Sigmoid colon (tissue), 7 donors: ENCODE measurements around the gene CXCL5. TPM values are rescaled to one million over a fixed set of nuclear protein-coding genes. Genes with fewer than 3 reads are reported as not detected.

Source experiments
- DNase-seq: peaks from one replicate; pipeline ENCODE4 v3.0.0-alpha.2; 2019
- H3K27ac ChIP-seq, 4 donors: fragments of 200-600 bp; sonication (generic); one replicate each; pipeline ENCODE4 v1.5.1; 2016 to 2019; ENCODE audit warnings: mild to moderate bottlenecking in 1 of 4
- H3K27me3 ChIP-seq, 3 donors: fragments of 200-600 bp; sonication (generic); one replicate each; pipeline ENCODE4 v1.5.1; 2019; ENCODE audit warnings: mild to moderate bottlenecking in 1 of 3
- H3K36me3 ChIP-seq, 4 donors: fragments of 200-600 bp; sonication (generic); one replicate each; pipeline ENCODE4 v1.5.1; 2016 to 2019
- H3K4me1 ChIP-seq, 4 donors: fragments of 200-600 bp; sonication (generic); one replicate each; pipeline ENCODE4 v1.5.1; 2017 to 2019
- H3K4me3 ChIP-seq, 4 donors: fragments of 200-600 bp; sonication (generic); one replicate each; pipeline ENCODE4 v1.5.1; 2017 to 2019; ENCODE audit warnings: mild to moderate bottlenecking in 2 of 4, moderate library complexity in 1 of 4
- H3K9me3 ChIP-seq, 4 donors: fragments of 200-600 bp in 3 of 4; sonication (generic) in 3 of 4; one replicate each; pipeline versions ENCODE4 v1.5.1 to v1.6.1; 2013 to 2019
- CTCF ChIP-seq, 4 experiments: fragments of 450-650 bp in 3 of 4; fragments of 200-600 bp in 1 of 4; IDR thresholded peaks; one replicate each; pipeline ENCODE4 v1.5.1; 2016 to 2019; ENCODE audit warnings: antibody characterized with exemption in 4 of 4, mild to moderate bottlenecking in 3 of 4, moderate library complexity in 2 of 4
- EP300 ChIP-seq, 4 donors: sonication (generic); formaldehyde crosslinking; IDR thresholded peaks; one replicate each; pipeline ENCODE4 v1.6.1; 2017; ENCODE audit warnings: antibody characterized with exemption in 4 of 4
- POLR2A ChIP-seq, 2 donors: fragments of 450-650 bp; IDR thresholded peaks; one replicate each; pipeline ENCODE4 v1.6.1; 2016; ENCODE audit warnings: antibody characterized with exemption in 2 of 2, mild to moderate bottlenecking in 2 of 2, moderate library complexity in 2 of 2
- POLR2AphosphoS5 ChIP-seq, 4 donors: sonication (generic); formaldehyde crosslinking; IDR thresholded peaks; one replicate each; pipeline ENCODE4 v1.6.1; 2017; ENCODE audit warnings: antibody characterized with exemption in 4 of 4
- WGBS, 2 donors: extraction: QIAGEN DNeasy Blood & Tissue Kit; methylation state at CpG; one replicate each; pipeline ENCODE4 v1.1.7; 2013; 5-methylcytosine and 5-hydroxymethylcytosine counted together
- intact Hi-C: fragments of 100-400 bp; cut with DNase I; formaldehyde crosslinking; loops from one replicate; pipeline ENCODE4 v1.15.1; 2023
- polyA plus RNA-seq, 3 donors: library from polyadenylated mRNA; stranded (reverse); fragments of 200-250 nt; gene quantifications; one replicate each; pipeline ENCODE4 v1.2.3, GENCODE V29; 2013
- total RNA-seq, 4 donors: library from RNA; depleted of rRNA; stranded (reverse); fragments of >200 nt; gene quantifications; one replicate each; pipeline ENCODE4 v1.1.0, GENCODE V29; 2016
- donor health status: healthy with polysubstance abuse.
- donor health status: Bipolar disorder and iron deficiency.
- donor health status: healthy.

Gene CXCL5
- total and polyA plus RNA-seq, 7 donors = 0.83 to 0.92 TPM; not detected in 5

GRCh38 chr4:74038086-74038424 lies 39.6 kb upstream of the CXCL5 start:
- Histone ChIP-seq H3K9me3 (no peaks in the 10 kb centered on the region), H3K4me3 (peak overlapping the region; percentile 59 to 73 (median 64)), H3K27me3 (no peaks in the 10 kb centered on the region), H3K4me1 (peaks cover 0 to 14% (median 7%) of the 10 kb centered on the region in 4 donors), H3K36me3 (no peaks in the 10 kb centered on the region), H3K27ac (peak overlapping the region in 3 of 4 donors; percentile 61 to 71 (median 71))
- DNase-seq = no peak
- intact Hi-C loops = loop anchor here (10.0 kb wide), 1 partner anchor 173 kb away; the partner anchor contains the start of gene CXCL1
- 2 to 3% methylated on average over 17 of the region's 17 CpGs for WGBS, 2 donors
- TF ChIP-seq EP300 (IDR thresholded peaks at IDR 0.05) (no peak), POLR2A (IDR thresholded peaks at IDR 0.05) (no peak), CTCF (IDR thresholded peaks at IDR 0.05) (no peak), POLR2AphosphoS5 (IDR thresholded peaks at IDR 0.05) (no peak)

DNA sequence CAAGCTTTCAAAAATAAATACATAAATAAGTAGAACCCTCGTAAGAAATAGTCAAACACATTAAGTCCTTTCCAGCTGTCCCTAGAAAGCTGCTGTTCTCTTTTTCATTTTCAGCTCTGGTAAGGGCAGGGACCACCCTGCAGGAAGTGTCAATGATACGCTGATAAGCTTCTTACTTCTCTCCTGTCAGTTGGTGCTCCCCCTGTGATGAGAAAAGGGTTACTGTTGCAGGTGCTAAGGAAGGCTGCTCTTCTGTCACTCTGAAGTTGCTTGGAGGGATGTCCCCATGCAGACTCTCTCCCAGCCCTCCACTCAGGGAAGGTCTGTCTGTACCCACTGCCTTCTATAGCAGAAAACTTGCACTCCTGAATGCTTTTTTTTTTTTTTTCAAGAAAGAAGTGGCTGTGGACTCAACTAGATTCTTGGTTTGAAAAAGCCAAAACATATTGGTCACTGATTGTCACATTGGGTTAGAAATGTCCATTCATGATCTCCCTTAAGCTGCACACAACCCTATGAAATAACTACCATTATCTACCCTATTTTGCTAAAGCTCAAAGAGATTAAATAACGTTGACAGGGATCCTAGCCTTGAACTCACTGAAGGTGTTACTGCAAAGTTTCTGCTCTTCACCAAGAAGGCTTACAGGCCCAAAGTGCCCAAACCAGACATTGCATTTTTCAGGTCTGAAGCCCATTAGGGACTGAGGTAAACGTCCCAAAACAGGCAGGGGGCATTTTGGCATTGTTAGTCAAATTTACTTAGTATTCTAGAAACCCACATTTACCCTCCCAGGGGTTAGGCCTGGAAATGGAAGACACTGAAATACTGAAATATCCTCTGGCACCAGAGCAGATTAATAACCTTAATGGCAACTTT lies 38.8 kb upstream of the CXCL5 start:
- no peaks in the 10 kb centered on the region for H3K9me3 ChIP-seq
- H3K27ac ChIP-seq = no peak overlapping the region
- H3K27me3 ChIP-seq = no peaks in the 10 kb centered on the region
- TF ChIP-seq POLR2AphosphoS5 (IDR thresholded peaks at IDR 0.05) (no peak), CTCF (IDR thresholded peaks at IDR 0.05) (no peak), EP300 (IDR thresholded peaks at IDR 0.05) (no peak), POLR2A (IDR thresholded peaks at IDR 0.05) (no peak)
- intact Hi-C loops = loop anchor here (10.0 kb wide), 1 partner anchor 173 kb away; the partner anchor contains the start of gene CXCL1
- 24 to 34% methylated on average over 4 of the region's 4 CpGs for WGBS, 2 donors
- no peaks in the 10 kb centered on the region for H3K36me3 ChIP-seq
- peak overlapping the region in 3 of 4 donors; percentile 59 to 73 (median 65) for H3K4me3 ChIP-seq
- DNase-seq = no peak
- H3K4me1 ChIP-seq = peaks cover 0 to 14% (median 7%) of the 10 kb centered on the region in 4 donors

DNA sequence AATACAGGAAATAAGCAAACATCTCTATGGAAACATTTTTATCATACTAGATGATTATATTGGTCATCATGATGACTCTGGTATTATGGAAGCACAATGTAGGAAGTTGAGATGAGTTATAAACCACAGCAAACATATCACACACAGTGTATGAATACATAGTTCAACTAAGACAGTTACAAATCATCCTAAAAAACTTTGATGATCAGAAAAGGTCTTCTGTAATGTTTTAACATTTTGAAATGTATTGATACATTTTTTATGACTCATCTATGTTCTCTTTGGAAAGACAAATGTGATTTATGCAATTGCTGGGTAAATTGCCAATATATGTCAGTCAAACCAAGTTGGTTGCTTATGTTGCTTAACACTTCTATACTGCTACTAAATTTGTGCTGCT lies 35.3 kb upstream of the CXCL5 start:
- peaks cover 0 to 9% (median 6%) of the 10 kb centered on the region in 4 donors for H3K4me1 ChIP-seq
- H3K36me3 ChIP-seq = no peaks in the 10 kb centered on the region
- no peak for TF ChIP-seq POLR2AphosphoS5 (IDR thresholded peaks at IDR 0.05)
- TF ChIP-seq CTCF (IDR thresholded peaks at IDR 0.05) = no peak
- TF ChIP-seq POLR2A (IDR thresholded peaks at IDR 0.05) = no peak
- no peak for TF ChIP-seq EP300 (IDR thresholded peaks at IDR 0.05)

GRCh38 chr4:74032064-74032463 lies 33.6 kb upstream of the CXCL5 start:
- Histone ChIP-seq H3K36me3 (no peaks in the 10 kb centered on the region), H3K4me3 (no peak overlapping the region), H3K27me3 (no peaks in the 10 kb centered on the region), H3K27ac (no peak overlapping the region), H3K9me3 (no peaks in the 10 kb centered on the region), H3K4me1 (no peaks in the 10 kb centered on the region)
- TF ChIP-seq EP300 (IDR thresholded peaks at IDR 0.05) (no peak), POLR2AphosphoS5 (IDR thresholded peaks at IDR 0.05) (no peak), POLR2A (IDR thresholded peaks at IDR 0.05) (no peak), CTCF (IDR thresholded peaks at IDR 0.05) (no peak)
- intact Hi-C loops = loop anchor here (10.0 kb wide), 1 partner anchor 167 kb away; the partner anchor contains the start of gene CXCL1
- DNase-seq = no peak

More for the DNA sequence above, 35.3 kb upstream of the CXCL5 start:
- intact Hi-C loops = loop anchor here (10.0 kb wide), 1 partner anchor 169 kb away; the partner anchor contains the start of gene CXCL1
- Histone ChIP-seq H3K27me3 (no peaks in the 10 kb centered on the region), H3K9me3 (no peaks in the 10 kb centered on the region), H3K4me3 (no peak overlapping the region), H3K27ac (no peak overlapping the region)
- no peak for DNase-seq
